HG03558 (cell line): ENCODE measurements around the gene ATP11A.
"Not testable (repeated sequence)": the region's sequence is repeated elsewhere in the genome, so short reads cannot be mapped to it uniquely, and the experiment has no call there.

Experiments
- ATAC-seq: cut with Tn5 transposase; IDR thresholded peaks from one replicate; pipeline ENCODE4 v1.9.1; 2021; ENCODE audit warnings: moderate number of reproducible peaks; ENCODE audit not compliant: unreplicated experiment; ENCODE audit errors: extremely low read depth

Gene ATP11A

GRCh38 chr13:112884700-112885099 lies 194.9 kb downstream of the ATP11A start:
- not testable (repeated sequence) for ATAC-seq

DNA sequence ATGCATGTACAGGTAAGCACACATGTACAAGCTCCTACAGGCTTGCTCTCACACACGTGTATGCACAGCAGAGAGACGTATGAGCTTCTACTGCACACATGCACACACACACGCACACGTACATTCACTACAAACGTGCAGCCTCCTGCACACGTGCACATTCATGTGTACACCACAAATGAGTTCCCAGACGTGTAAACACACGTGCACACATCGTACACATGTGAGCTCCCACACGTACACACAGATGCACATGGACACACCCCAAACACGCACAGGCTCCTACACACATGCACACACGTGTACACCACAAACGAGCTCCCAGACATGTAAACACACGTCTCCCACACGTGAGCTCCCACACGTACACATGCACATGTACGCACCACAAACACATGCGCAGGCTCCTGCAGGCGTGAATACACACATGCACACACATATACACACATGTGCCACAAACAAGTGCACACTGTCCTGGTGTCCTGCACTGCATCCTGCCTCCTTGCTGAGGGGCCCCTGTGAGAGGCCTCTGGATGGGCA lies 195.5 kb downstream of the ATP11A start:
- ATAC-seq, result no peak

DNA sequence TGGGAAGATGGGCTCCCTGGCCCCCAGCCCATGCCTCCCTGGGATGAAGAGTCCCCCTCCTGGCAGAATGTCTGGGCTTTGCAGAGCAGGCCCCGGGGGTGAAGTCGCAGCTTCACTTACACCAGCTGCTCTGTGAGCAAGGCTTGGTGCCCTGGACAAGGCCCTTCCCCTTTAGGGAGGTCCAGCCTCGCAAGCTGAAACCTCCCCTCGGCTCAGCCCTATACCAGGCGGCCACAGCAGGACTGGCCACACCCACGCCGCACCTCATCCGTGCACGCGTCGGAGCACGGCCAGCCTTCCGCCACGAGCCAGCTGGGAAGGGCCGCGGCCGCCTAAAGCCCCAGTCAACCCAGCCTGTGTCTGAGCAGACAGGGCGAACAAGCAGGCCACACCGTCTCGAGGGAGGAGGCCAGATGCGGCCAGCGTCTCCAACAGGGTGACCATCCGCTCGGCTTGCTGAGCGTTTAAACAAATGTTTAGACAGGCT lies 196.0 kb downstream of the ATP11A start:
- ATAC-seq, result no peak

- ATAC-seq, result no peak
These were observed 197.3 kb downstream of the ATP11A start for GRCh38 chr13:112887151-112887550.

GRCh38 chr13:112887557-112887991 lies 197.7 kb downstream of the ATP11A start:
- no peak for ATAC-seq

GRCh38 chr13:112888238-112889111 lies 198.6 kb downstream of the ATP11A start:
- ATAC-seq, result no peak

DNA sequence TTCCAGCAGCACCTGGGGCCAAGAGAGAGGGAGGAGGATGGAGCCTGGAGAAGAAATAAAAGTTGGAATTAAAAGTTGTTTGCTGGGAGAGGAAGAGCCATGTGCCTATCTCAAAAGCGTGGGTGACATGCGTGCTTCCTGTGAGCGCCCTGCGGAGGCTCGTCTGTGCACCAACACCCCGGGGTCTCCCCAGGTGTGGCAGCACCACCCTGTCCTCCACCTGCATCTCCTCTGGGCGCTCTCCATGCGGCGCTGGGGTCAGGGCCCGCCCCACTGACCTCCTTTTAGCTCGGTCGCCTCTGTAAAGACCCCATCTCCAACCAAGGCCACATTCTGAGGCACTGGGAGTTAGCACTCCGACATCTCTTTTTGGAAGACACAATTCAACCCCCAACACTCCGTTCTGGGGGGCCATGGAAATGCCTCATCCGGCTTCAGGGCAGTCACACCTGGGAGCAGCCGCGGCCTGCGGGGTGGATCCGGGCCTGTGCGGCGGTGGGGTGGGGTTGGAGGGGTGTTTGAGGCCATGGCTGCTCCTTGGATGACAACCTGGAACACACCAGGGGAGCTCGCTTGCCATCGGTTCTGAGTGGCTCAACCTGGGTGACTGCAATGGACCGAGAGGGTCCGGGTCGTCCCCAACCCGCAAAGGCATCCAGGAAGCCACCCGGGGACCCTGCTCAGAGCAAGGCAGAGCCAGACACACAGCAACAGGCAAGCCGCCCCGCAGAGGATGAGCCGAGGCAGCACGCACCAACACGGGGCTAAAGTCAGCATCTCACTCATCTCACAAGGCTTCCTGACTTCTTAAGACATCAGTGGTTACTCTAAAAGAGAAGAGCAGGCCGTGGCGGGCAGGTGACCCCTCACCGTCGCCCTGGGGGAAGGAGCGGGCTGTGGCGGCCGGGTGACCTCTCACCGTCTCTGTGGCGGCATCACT lies 199.8 kb downstream of the ATP11A start:
- no peak for ATAC-seq

DNA sequence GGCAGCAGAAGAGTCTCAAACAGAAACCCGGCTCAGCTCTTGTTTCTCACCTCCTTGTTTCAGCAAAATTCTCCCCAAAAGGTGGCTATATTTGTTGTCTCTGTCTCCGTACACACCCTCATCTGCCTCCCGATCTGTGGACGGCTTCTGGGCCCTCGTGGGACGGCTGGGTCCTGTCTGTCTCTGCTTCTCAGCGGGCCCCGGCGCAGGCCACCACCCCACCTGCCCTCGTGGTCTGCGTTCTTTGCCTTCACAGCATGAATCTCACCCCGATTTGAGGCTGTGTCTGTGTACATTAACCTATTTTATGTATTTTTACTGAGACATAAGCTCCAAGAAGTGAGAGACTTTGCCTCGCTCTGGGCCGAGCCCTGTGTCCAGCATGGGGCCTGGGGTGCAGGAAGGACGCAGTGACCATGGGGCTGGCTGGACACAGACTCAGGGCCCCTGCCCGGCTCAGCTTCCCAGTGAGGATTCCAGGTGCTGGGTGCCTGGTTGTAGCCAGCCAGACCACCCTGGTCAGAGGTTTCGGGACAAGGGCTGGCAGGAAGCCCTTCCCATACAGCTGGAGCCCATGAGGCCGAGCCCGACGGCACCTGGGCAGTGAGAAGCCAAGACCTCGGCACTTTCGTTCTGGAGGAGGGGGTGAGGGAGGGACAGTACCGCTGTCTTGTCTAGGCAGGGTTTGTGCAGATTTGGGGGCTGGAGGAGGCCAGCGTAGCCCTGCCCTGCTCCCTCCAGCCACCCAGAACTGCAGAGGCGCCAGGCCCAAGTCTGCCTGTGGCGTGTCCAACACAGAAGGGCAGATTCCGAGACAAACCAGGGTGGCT lies 200.7 kb downstream of the ATP11A start:
- ATAC-seq, result no peak

GRCh38 chr13:112891477-112892401 lies 201.9 kb downstream of the ATP11A start:
- no peak for ATAC-seq

DNA sequence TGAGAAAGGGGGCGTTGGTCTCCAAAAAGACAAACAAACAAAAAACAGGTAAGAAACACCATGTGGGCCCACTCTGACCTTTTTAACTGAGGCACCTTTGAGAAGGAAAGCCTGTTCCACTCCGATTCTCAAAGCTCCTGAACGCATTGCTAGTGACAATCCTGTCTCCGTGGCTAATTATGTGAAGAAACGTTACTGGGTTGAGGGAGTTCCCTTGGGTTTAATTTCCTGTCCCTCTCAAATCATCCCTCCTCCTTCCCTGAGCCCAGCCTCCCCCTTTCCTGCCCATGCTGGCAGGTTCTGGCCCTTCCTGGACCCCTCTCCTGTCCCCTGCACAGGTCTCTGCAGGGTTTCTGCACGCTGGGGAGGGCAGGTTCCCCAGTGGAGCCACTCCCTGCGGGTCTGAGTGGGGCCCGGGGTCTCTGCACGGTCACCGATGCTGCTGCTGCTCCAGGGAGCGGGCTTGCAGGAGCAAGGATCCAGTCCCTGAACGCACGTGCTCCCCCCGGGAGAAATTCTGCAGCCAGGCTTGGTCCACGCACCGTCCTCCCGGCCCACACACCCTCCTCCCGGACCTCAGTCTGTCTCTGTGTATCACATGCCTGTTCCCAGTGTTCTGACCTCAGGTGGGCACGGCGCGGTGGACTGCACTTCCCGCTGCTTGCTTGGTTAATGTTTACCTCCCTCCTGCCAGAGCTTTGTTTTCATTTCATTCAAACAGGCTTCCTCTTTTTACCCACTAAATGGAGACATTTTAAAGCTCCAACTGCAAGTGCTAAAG lies 202.8 kb downstream of the ATP11A start:
- no peak for ATAC-seq

DNA sequence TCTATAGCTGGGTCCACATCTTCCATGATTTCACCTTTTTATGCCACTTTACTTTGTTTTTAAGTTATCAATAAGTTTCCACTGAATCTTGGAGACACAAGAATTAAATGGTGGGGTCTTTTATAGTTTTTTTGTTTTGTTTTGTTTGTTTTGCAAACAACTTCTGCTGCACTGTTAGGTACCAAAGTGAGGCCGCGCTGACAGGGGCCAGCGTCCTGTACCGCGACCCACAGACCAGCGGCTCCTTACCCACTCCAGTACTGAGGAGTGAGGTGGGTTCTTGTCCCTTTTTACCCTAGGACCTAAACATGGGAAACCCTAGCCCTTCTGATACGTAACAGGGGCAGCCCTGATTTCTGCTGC lies 203.3 kb downstream of the ATP11A start:
- no peak for ATAC-seq

- ATAC-seq, result no peak
These were observed 204.0 kb downstream of the ATP11A start for GRCh38 chr13:112893570-112894422.

DNA sequence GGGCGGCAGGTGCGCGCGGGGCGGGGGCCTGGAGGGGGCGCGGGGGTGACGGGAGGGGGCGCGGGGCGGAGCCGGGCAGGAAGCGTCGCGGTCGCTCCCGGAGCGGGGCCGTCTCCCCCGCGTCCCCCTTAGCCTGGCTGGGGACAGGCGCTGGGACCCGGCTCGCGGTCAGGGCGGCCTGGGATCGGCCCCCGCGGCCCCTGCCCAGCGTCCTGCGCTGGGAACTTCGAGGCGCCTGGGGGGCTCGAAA lies 204.5 kb downstream of the ATP11A start:
- ATAC-seq, result no peak

- no peak for ATAC-seq
These were observed 205.0 kb downstream of the ATP11A start for GRCh38 chr13:112894673-112895481.

GRCh38 chr13:112895521-112896465 lies 206.0 kb downstream of the ATP11A start:
- no peak for ATAC-seq
